H1 (cell line): ENCODE data around the gene CHDH. TPM values are rescaled to one million over a fixed set of nuclear protein-coding genes. Genes with fewer than 3 reads are reported as not detected.

Source experiments
- CTCF ChIA-PET: fragments of 300-600 bp; sonication (Branson Sonifier 250); formaldehyde crosslinking; loops from one replicate; lab custom pipeline; 2021; ENCODE audit not compliant: partially characterized antibody; lab: Charles Lee
- POLR2A ChIA-PET: fragments of 300-600 bp; sonication (Branson Sonifier 250); formaldehyde crosslinking; loops from one replicate; lab custom pipeline; 2021; ENCODE audit warnings: inconsistent platforms; ENCODE audit not compliant: partially characterized antibody; lab: Charles Lee
- DNase-seq, 2 experiments: peaks; one replicate each; pipeline versions ENCODE4 v3.0.0 to v3.0.0-alpha.2; 2010 to 2022; ENCODE audit warnings: low spot score in 2 of 2, low read depth in 1 of 2, mixed read lengths in 1 of 2
- FAIRE-seq: peaks from 2 replicates; lab custom pipeline; 2011; peaks lifted over from hg19 to GRCh38; lab: Jason Lieb, UNC
- H2AFZ ChIP-seq: 2 replicates; pipeline ENCODE4 v1.8.1; 2012; ENCODE audit warnings: low read length, inconsistent platforms
- H2AK5ac ChIP-seq: 2 replicates; pipeline ENCODE4 v1.6.1; 2013; ENCODE audit warnings: low read depth, low read length
- H2BK120ac ChIP-seq: replicated peaks from 2 replicates; pipeline ENCODE3; 2013; ENCODE audit warnings: low read depth, low read length, inconsistent platforms
- H2BK12ac ChIP-seq: 2 replicates; pipeline ENCODE4 v1.6.1; 2013; ENCODE audit warnings: low read depth, low read length
- H2BK15ac ChIP-seq: 2 replicates; pipeline ENCODE4 v1.6.1; 2013; ENCODE audit warnings: low read length
- H2BK20ac ChIP-seq: 2 replicates; pipeline ENCODE4 v1.6.1; 2013; ENCODE audit warnings: low read length
- H2BK5ac ChIP-seq: 2 replicates; pipeline ENCODE4 v1.6.1; 2013; ENCODE audit warnings: low read depth, low read length
- H3K14ac ChIP-seq: 2 replicates; pipeline ENCODE4 v1.6.1; 2013; ENCODE audit warnings: inconsistent platforms; ENCODE audit not compliant: insufficient read length
- H3K18ac ChIP-seq: 2 replicates; pipeline ENCODE4 v1.6.1; 2013; ENCODE audit warnings: low read length; ENCODE audit errors: extremely low read depth
- H3K23ac ChIP-seq: 2 replicates; pipeline ENCODE4 v1.6.1; 2013; ENCODE audit warnings: inconsistent platforms; ENCODE audit not compliant: insufficient read length
- H3K23me2 ChIP-seq: 2 replicates; pipeline ENCODE4 v1.6.1; 2013; ENCODE audit warnings: low read depth, low read length
- H3K27ac ChIP-seq: 2 replicates; pipeline ENCODE4 v1.6.1; 2011; ENCODE audit warnings: low read depth, low read length, inconsistent platforms
- H3K27me3 ChIP-seq, 4 experiments: replicated peaks in 1 of 4; 1 replicate in 1 of 4; 2 replicates in 3 of 4; pipeline versions ENCODE4 v1.6.1 to v1.8.1; 2011 to 2013; ENCODE audit warnings: low read length in 3 of 4, mild to moderate bottlenecking in 3 of 4, inconsistent platforms in 2 of 4, mixed read lengths in 2 of 4, moderate library complexity in 1 of 4; ENCODE audit not compliant: control insufficient read depth in 3 of 4, insufficient read depth in 3 of 4; ENCODE audit errors: extremely low read depth in 1 of 4
- H3K36me3 ChIP-seq, 4 experiments: 2 replicates each; pipeline versions ENCODE4 v1.6.1 to v1.8.1; 2011 to 2013; ENCODE audit warnings: mild to moderate bottlenecking in 4 of 4, low read length in 3 of 4, moderate library complexity in 2 of 4, control low read depth in 1 of 4, inconsistent platforms in 1 of 4; ENCODE audit not compliant: insufficient read depth in 4 of 4, control insufficient read depth in 2 of 4
- H3K4ac ChIP-seq: replicated peaks from 2 replicates; pipeline ENCODE3; 2013; ENCODE audit warnings: low read length, low read depth, mixed read lengths, inconsistent platforms; ENCODE audit not compliant: insufficient read length
- H3K4me1 ChIP-seq, 4 experiments: replicated peaks in 1 of 4; 1 replicate in 1 of 4; 2 replicates in 3 of 4; pipeline versions ENCODE4 v1.6.1 to v1.8.1; 2011 to 2013; ENCODE audit warnings: low read length in 3 of 4, inconsistent platforms in 2 of 4, mixed read lengths in 1 of 4; ENCODE audit not compliant: insufficient read depth in 4 of 4, control insufficient read depth in 3 of 4
- H3K4me2 ChIP-seq, 2 experiments: 2 replicates each; pipeline versions ENCODE4 v1.6.1 to v1.8.1; 2011 to 2013; ENCODE audit warnings: low read depth in 2 of 2, low read length in 2 of 2, control low read depth in 1 of 2, inconsistent platforms in 1 of 2, mild to moderate bottlenecking in 1 of 2; ENCODE audit not compliant: insufficient read depth in 1 of 2
- H3K4me3 ChIP-seq, 4 experiments: fragments of 200-600, 300-600 bp in 1 of 4; sonication (generic), shearing (Covaris generic), sonication (Bioruptor Twin) in 1 of 4; 2 replicates each; pipeline versions ENCODE4 v1.5.1 to v1.8.1; 2011 to 2016; ENCODE audit warnings: low read length in 4 of 4, low read depth in 3 of 4, control low read depth in 2 of 4, inconsistent platforms in 2 of 4, mild to moderate bottlenecking in 2 of 4, mixed read lengths in 1 of 4, moderate library complexity in 1 of 4; ENCODE audit not compliant: insufficient read depth in 2 of 4; ENCODE audit errors: extremely low read depth in 1 of 4
- H3K56ac ChIP-seq: replicated peaks from 2 replicates; pipeline ENCODE3; 2013; ENCODE audit warnings: low read depth, mild to moderate bottlenecking, mixed read lengths, low read length, inconsistent platforms; ENCODE audit not compliant: insufficient read length
- H3K79me1 ChIP-seq: 2 replicates; pipeline ENCODE4 v1.6.1; 2013; ENCODE audit warnings: low read depth, low read length, control low read depth
- H3K79me2 ChIP-seq, 2 experiments: 2 replicates each; pipeline versions ENCODE4 v1.6.1 to v1.8.1; 2012 to 2013; ENCODE audit warnings: low read length in 2 of 2, mild to moderate bottlenecking in 2 of 2, inconsistent platforms in 1 of 2; ENCODE audit not compliant: insufficient read depth in 2 of 2, control insufficient read depth in 1 of 2
- H3K9ac ChIP-seq, 4 experiments: replicated peaks in 1 of 4; 1 replicate in 1 of 4; 2 replicates in 3 of 4; pipeline versions ENCODE4 v1.6.1 to v1.8.1; 2011 to 2013; ENCODE audit warnings: low read depth in 3 of 4, low read length in 3 of 4, control low read depth in 2 of 4, mild to moderate bottlenecking in 2 of 4, moderate library complexity in 2 of 4, inconsistent platforms in 1 of 4; ENCODE audit errors: extremely low read depth in 1 of 4
- H3K9me3 ChIP-seq, 2 experiments: 2 replicates each; pipeline versions ENCODE4 v1.6.1 to v1.8.1; 2012 to 2013; ENCODE audit warnings: mild to moderate bottlenecking in 2 of 2, moderate library complexity in 2 of 2, control low read depth in 1 of 2, inconsistent platforms in 1 of 2, low read depth in 1 of 2, low read length in 1 of 2, mixed read lengths in 1 of 2; ENCODE audit not compliant: insufficient read depth in 2 of 2
- H4K20me1 ChIP-seq, 2 experiments: replicated peaks in 1 of 2; 2 replicates each; pipeline versions ENCODE3 to v1.8.1; 2011 to 2013; ENCODE audit warnings: inconsistent platforms in 2 of 2, low read length in 2 of 2, mild to moderate bottlenecking in 1 of 2; ENCODE audit not compliant: insufficient read depth in 2 of 2, control insufficient read depth in 1 of 2
- H4K5ac ChIP-seq: 2 replicates; pipeline ENCODE4 v1.6.1; 2013; ENCODE audit warnings: low read length, low read depth, mixed read lengths, inconsistent platforms; ENCODE audit not compliant: insufficient read length
- H4K8ac ChIP-seq: 2 replicates; pipeline ENCODE4 v1.8.0; 2013; ENCODE audit warnings: mild to moderate bottlenecking, moderate library complexity, low read length, inconsistent platforms; ENCODE audit not compliant: insufficient read depth; ENCODE audit errors: extremely low read depth
- H4K91ac ChIP-seq: replicated peaks from 2 replicates; pipeline ENCODE3; 2013; ENCODE audit warnings: low read length, mixed read lengths, inconsistent platforms; ENCODE audit not compliant: insufficient read length
- BACH1 ChIP-seq: IDR thresholded peaks from 2 replicates; pipeline ENCODE4 v1.6.1; 2012; ENCODE audit warnings: low read length, improper control_type of control experiment
- CHD1 ChIP-seq: IDR thresholded peaks from 2 replicates; pipeline ENCODE4 v1.6.1; 2012; ENCODE audit warnings: low read depth, low read length, improper control_type of control experiment
- EP300 ChIP-seq, 2 experiments: IDR thresholded peaks; 1 replicate in 1 of 2; 2 replicates in 1 of 2; pipeline ENCODE4 v1.6.1; 2011 to 2012; ENCODE audit warnings: low read depth in 2 of 2, low read length in 2 of 2, mild to moderate bottlenecking in 2 of 2, borderline replicate concordance in 1 of 2, inconsistent platforms in 1 of 2, moderate library complexity in 1 of 2
- PHF8 ChIP-seq: fragments of 200-600 bp; sonication (generic); conservative IDR thresholded peaks from 2 replicates; pipeline ENCODE4 v1.7.1; 2012; ENCODE audit warnings: low read depth, mild to moderate bottlenecking, inconsistent platforms, low read length, moderate library complexity
- SIN3A ChIP-seq, 2 experiments: IDR thresholded peaks in 1 of 2; conservative IDR thresholded peaks in 1 of 2; 2 replicates each; pipeline ENCODE4 v1.6.1; 2011 to 2012; ENCODE audit warnings: low read length in 2 of 2, improper control_type of control experiment in 1 of 2, low read depth in 1 of 2, mild to moderate bottlenecking in 1 of 2
- TAF1 ChIP-seq: IDR thresholded peaks from 2 replicates; pipeline ENCODE4 v1.6.1; 2011; ENCODE audit warnings: mild to moderate bottlenecking, low read depth, low read length
- TCF12 ChIP-seq: IDR thresholded peaks from 2 replicates; pipeline ENCODE4 v1.6.1; 2011; ENCODE audit warnings: low read depth, mild to moderate bottlenecking, low read length
- TEAD4 ChIP-seq: IDR thresholded peaks from 2 replicates; pipeline ENCODE4 v1.6.1; 2012; ENCODE audit warnings: low read depth, low read length, inconsistent platforms, mixed read lengths
- WGBS, 2 experiments: shearing (Covaris generic) in 1 of 2; methylation state at CpG; one replicate each; pipeline versions ENCODE4 v1.1.6 to v1.1.7; 2013 to 2015; ENCODE audit warnings: low lambda C conversion rate in 2 of 2, mixed read lengths in 2 of 2, inconsistent platforms in 1 of 2, low coverage in 1 of 2, missing lambda C conversion rate in 1 of 2; ENCODE audit not compliant: insufficient replicate concordance in 2 of 2, insufficient coverage in 1 of 2, insufficient read length in 1 of 2; ENCODE audit errors: extremely low coverage in 1 of 2, missing lambda C conversion rate in 1 of 2; 5-methylcytosine and 5-hydroxymethylcytosine counted together
- polyA plus RNA-seq, 7 experiments: library from polyadenylated mRNA; depleted of rRNA in 3 of 7; stranded (reverse) in 5 of 7; unstranded in 2 of 7; fragments of >200 nt in 5 of 7; fragments of 200-250 nt in 2 of 7; gene quantifications; 1 replicate in 5 of 7; 2 replicates in 1 of 7; 4 replicates in 1 of 7; pipeline versions ENCODE4 v1.2.1 to v1.2.3, GENCODE V29; 2011 to 2013; ENCODE audit warnings: missing spikeins in 2 of 7, mixed read lengths in 2 of 7
- total RNA-seq: library from RNA; stranded (reverse); fragmentation: NEBNext Ultra II Directional; extraction: Animal tissue kit (Norgen Biotek cat#: 25700); gene quantifications from 2 replicates; pipeline ENCODE4 v1.2.1, GENCODE V29; 2021
- TF ChIP-seq, protein P1 (sequence below): IDR thresholded peaks from 2 replicates; pipeline ENCODE4 v1.6.1; 2012; ENCODE audit warnings: inconsistent platforms

The CHDH gene
- total and polyA plus RNA-seq, 2 of the 8 experiments (the other 6 are each of a cell fraction or from before 2014, with no cell fraction given), result 4.9 to 10.3 TPM

DNA sequence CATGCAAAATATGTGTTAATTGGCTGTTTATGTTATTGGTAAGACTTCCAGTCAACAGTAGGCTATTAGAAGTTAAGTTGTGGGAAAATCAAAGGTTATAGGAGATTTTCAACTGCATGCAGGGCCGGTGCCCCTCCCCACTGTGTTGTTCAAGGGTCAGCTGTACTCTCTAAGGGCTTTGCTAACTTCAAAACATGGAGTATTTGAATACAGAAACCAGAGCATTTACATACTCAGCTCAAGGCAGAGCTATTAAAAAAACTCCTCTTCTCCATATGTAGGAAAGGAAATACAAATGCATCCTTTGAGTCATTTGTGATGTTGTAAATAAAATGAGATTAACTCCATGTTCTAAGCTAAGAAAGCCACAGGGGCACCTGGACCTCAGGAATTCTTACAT lies 16.9 kb upstream of the CHDH start:
- Histone ChIP-seq H4K5ac (no peak overlapping the region), H3K9me3 (no peaks in the 10 kb centered on the region), H2BK20ac (no peak overlapping the region), H4K91ac (no peak overlapping the region), H3K18ac (no peak overlapping the region), H2AK5ac (no peak overlapping the region), H4K8ac (no peak overlapping the region), H3K4me2 (no peak overlapping the region), H3K23me2 (no peaks in the 10 kb centered on the region), H2BK120ac (no peak overlapping the region), H3K79me1 (no peaks in the 10 kb centered on the region), H3K79me2 (no peaks in the 10 kb centered on the region), H2BK12ac (no peak overlapping the region), H3K4ac (no peak overlapping the region), H2BK5ac (no peak overlapping the region), H3K4me3 (no peak overlapping the region), H3K27ac (no peak overlapping the region), H3K4me1 (no peaks in the 10 kb centered on the region), H2AFZ (no peak overlapping the region), H2BK15ac (no peak overlapping the region), H3K36me3 (peaks cover 2 to 48% (median 24%) of the 10 kb centered on the region in 4 experiments; a peak in 6 of 8 replicates), H3K27me3 (no peaks in the 10 kb centered on the region), H3K56ac (no peak overlapping the region), H4K20me1 (peaks cover 2 to 4% of the 10 kb centered on the region in 2 experiments), H3K14ac (no peak overlapping the region), H3K9ac (no peak overlapping the region), H3K23ac (no peak overlapping the region)
- FAIRE-seq, result no peak
- TF ChIP-seq TEAD4 (no peak), PHF8 (no peak), TCF12 (no peak), TAF1 (no peak), BACH1 (no peak), SIN3A (conservative IDR thresholded peaks at IDR 0.05 in 1 of 2, IDR thresholded peaks at IDR 0.05 in 1 of 2; ENCODE audit: low read depth in 1 of 2, low read length in 2 of 2) (no peak), EP300 (IDR thresholded peaks at IDR 0.05; ENCODE audit: borderline replicate concordance in 1 of 2, low read depth in 2 of 2, low read length in 2 of 2) (no peak), CHD1 (no peak)
- TF ChIP-seq, protein P1, sequence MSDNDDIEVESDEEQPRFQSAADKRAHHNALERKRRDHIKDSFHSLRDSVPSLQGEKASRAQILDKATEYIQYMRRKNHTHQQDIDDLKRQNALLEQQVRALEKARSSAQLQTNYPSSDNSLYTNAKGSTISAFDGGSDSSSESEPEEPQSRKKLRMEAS, result no peak
- DNase-seq, result no peak
- 100% methylated on average over 1 of the region's 1 CpG; no CpG with 5 or more reads in 1 of the 2 experiments for WGBS, 2 experiments
- POLR2A ChIA-PET, result interaction anchor here (0.7 to 0.8 kb wide), 2 partner anchors 12 to 18 kb away, joined by 3 read pairs; no protein-coding TSS in a partner anchor
- CTCF ChIA-PET, result interaction anchor here (0.6 to 1.7 kb wide), 10 partner anchors 8 to 578 kb away, joined by 3 to 5 read pairs (median 3); no protein-coding TSS in a partner anchor
